LNCaP clone FGC (cell line): ENCODE data around the gene STAT5B.

ENCODE experiments used
- DNase-seq: peaks from one replicate; pipeline ENCODE4 v3.0.0-alpha.2; 2011; ENCODE audit warnings: low read depth
- H3K4me3 ChIP-seq: 2 replicates; pipeline ENCODE4 v1.5.1; 2011; ENCODE audit warnings: mild to moderate bottlenecking, low read depth, low read length, control low read depth
- CTCF ChIP-seq: IDR thresholded peaks from 2 replicates; pipeline ENCODE4 v1.5.1; 2012; ENCODE audit warnings: mild to moderate bottlenecking; ENCODE audit not compliant: control insufficient read depth, insufficient read depth; ENCODE audit errors: extremely low read depth

STAT5B gene

DNA sequence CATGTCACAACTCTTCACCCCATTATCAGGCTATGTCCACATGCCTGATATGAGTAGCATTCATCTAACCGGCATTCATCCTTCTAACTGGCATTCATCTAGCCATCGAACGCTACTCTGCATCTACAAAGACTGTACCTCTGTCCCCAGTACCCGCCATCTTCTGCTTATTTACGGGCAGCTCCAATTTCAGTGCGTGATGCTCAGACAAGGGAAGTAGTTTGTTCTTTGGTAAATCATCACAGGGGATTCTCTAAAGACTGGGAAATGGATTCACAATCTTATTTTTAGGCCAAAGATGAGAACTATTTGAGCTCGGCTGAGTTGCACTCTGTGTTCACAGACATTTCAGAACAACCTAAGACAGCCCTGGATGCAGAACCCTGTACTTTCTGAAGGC lies 39.4 kb downstream of the STAT5B start:
- no peak overlapping the region for H3K4me3 ChIP-seq
- DNase-seq: no peak
- TF ChIP-seq CTCF: no peak

DNA sequence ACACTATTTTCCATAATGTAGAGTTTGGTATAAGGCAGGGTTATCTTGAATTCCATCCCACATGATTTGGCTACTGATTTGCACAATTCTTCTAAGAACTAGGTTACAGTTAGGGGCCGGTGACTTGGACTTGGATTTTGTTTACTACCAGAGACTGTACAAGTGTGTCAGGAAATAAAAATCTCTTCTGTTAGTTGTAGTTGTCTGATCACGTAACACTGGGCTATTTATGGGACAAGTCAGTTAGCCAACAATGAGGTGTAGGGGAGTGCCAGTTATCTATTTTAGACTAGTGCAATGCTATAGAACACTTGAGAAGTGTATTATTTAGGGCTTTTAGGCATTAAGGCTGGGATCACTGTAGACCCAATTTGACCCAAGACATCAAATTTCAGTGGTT lies 42.2 kb downstream of the STAT5B start:
- no peak overlapping the region for H3K4me3 ChIP-seq
- no peak for TF ChIP-seq CTCF
- no peak for DNase-seq

- no peak for DNase-seq
- no peak overlapping the region for H3K4me3 ChIP-seq
- TF ChIP-seq CTCF: no peak
Measured at GRCh38 chr17:42233156-42233555, 43.0 kb downstream of the STAT5B start.

- DNase-seq: no peak
- TF ChIP-seq CTCF: no peak
- no peak overlapping the region for H3K4me3 ChIP-seq
Measured at GRCh38 chr17:42230225-42230624, 46.0 kb downstream of the STAT5B start.

GRCh38 chr17:42227849-42228700 lies 48.1 kb downstream of the STAT5B start:
- no peak for DNase-seq
- H3K4me3 ChIP-seq: no peak overlapping the region
- no peak for TF ChIP-seq CTCF

GRCh38 chr17:42225646-42226045 lies 50.5 kb downstream of the STAT5B start:
- no peak for TF ChIP-seq CTCF
- no peak for DNase-seq
- H3K4me3 ChIP-seq: no peak overlapping the region

GRCh38 chr17:42224651-42225050 lies 51.5 kb downstream of the STAT5B start:
- DNase-seq: no peak
- no peak overlapping the region for H3K4me3 ChIP-seq
- no peak for TF ChIP-seq CTCF
